Measurements from ENCODE around the gene FAM20C.

DNA sequence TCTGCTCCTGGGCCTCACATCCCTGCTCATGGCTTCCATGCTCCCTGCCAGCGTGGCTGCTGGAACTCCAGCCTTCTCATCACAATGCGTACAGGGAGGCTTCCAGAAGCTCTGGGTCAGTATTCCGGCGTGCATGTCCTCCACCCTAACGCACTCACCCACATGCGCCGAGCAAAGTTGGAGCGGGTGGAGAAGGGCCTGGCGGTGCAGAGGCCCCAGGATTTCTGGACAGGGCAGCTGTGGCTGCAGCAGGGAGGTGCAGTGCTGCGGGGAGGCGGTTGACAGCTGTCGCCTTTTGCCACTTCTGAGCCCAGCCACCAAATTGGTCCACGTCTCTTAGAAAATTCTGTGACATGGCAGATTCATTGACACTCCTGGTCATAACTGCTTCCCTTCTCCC, 33.6 kb upstream of the FAM20C start:
- TF ChIP-seq, protein P1, sequence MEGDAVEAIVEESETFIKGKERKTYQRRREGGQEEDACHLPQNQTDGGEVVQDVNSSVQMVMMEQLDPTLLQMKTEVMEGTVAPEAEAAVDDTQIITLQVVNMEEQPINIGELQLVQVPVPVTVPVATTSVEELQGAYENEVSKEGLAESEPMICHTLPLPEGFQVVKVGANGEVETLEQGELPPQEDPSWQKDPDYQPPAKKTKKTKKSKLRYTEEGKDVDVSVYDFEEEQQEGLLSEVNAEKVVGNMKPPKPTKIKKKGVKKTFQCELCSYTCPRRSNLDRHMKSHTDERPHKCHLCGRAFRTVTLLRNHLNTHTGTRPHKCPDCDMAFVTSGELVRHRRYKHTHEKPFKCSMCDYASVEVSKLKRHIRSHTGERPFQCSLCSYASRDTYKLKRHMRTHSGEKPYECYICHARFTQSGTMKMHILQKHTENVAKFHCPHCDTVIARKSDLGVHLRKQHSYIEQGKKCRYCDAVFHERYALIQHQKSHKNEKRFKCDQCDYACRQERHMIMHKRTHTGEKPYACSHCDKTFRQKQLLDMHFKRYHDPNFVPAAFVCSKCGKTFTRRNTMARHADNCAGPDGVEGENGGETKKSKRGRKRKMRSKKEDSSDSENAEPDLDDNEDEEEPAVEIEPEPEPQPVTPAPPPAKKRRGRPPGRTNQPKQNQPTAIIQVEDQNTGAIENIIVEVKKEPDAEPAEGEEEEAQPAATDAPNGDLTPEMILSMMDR (IDR thresholded peaks at IDR 0.05; ENCODE audit: insufficient read depth, low read length) = no peak
- no peak for TF ChIP-seq REST (IDR thresholded peaks at IDR 0.05; ENCODE audit: insufficient replicate concordance, low read depth)
- no peak for TF ChIP-seq POLR2AphosphoS5 (IDR thresholded peaks at IDR 0.05; ENCODE audit: low read depth)
- no peak for TF ChIP-seq SPI1 (IDR thresholded peaks at IDR 0.05; ENCODE audit: borderline replicate concordance, low read depth)
- no peak for TF ChIP-seq GABPA (IDR thresholded peaks at IDR 0.05; ENCODE audit: low read depth)

Measured in HL-60 (cell line).